Activated CD4-positive, alpha-beta T cell treated with anti-CD3 and anti-CD28 coated beads, Interleukin-2, amount 50 U/mL, for 4 hours (primary cell): ENCODE measurements around the gene UBE2K.
A peak's percentile ranks its signal among the peaks of the same experiment; 100 is the strongest.
"Not testable (repeated sequence)": the region's sequence is repeated elsewhere in the genome, so short reads cannot be mapped to it uniquely, and the experiment has no call there.

ENCODE experiments used
- DNase-seq, 2 experiments: peaks; one replicate each; pipeline ENCODE4 v3.0.0-alpha.2; 2020

The UBE2K gene

DNA sequence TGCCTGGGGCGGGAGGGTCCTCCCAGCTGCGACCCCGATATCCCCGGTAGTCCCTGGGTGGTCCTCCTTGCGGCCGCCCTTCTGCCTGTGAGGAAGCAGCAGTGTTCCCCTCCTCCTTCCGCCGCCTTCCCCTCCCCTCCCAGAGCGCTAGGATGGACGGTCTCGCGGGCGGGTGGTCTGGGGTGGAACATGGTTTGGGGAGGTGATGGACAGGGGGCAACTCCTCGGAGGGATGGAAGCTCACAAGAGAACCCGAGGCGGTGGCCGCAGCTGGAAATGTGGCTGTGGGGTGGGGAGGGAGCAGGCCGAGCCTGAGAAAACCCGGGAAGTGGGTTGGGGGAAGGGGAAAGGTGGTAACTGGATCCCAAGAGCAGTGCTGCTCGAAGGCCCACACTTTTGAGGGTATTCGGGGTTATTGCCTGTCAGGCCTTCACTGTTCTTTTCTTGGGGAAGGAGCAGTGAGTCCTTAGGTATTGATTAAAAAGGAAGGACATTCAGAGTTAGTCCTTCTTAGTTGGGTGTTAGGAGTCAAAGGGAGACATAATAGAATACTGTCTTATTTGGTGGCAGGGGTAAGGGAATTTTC lies 581 bp downstream of the UBE2K start:
- DNase-seq, result peak in 1 of 2 experiments; percentile 18

DNA sequence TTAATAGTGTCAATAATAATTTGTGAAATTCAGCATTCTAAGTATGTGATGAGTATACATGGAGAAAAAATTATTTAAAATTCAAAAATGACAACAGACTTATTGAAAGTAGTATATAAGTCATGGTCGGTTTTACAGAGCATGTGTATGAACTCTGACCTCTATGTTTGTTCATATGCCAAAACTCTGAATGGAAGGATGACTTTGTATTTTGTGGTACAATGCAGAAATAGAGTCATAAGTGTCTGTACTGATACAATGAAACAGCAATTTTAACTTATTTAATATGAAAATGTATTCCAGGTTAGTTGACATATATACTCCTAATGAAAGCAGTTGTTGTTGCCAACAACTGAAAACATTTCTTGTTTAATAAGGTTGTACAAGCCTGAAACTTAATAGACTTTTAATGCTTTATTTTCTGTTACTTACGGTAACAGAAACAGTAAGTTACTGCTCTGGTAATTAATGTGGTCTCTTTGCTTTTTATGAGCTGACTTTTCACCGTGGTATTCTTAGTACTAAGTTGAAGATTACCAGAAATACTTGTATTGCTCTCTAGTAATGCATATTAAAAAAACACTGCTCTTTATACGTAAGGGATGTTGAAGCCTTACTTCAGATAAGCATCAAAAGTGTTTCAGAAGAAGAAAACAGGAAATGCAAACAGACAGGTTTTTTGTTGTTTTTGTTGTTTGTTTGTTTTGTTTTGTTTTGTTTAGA lies 1.9 kb downstream of the UBE2K start:
- DNase-seq, result no peak

DNA sequence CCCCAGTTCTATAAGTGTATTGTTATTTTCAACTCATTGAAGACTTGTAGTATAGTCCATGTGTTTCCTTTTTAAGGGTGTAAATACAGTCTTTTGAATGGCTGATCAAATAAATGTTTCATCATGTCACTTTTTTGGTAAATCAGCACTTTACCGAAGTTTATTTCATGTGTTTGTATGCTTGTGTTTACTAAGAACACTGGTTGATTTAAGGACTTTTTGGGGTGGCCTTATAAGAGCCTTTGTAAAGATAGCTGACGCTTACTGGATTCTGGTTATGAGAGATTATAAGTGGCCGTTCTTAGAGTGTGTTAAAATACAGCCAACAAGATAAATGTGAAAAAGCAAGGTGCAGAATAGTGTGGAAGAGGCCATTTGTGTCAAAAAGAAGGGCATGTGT lies 2.6 kb downstream of the UBE2K start:
- DNase-seq, result no peak

DNA sequence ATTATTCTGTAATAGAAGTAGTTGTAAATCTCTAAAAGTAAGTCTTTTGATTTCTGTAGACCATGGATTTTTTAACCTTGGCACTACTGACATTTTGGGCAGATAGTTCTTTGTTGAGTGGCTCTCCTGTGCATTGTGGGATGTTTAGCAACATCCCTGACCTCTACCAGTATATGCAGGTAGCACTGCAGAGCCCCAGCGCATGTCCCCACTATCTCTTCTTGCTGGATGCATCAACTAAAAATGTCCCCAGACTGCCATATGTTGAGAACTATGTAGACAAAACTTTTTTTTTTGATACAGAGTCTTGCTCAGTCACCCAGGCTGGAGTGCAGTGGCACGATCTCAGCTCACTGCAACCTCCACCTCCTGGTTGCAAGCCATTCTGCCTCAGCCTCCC lies 4.8 kb downstream of the UBE2K start:
- DNase-seq, result no peak

DNA sequence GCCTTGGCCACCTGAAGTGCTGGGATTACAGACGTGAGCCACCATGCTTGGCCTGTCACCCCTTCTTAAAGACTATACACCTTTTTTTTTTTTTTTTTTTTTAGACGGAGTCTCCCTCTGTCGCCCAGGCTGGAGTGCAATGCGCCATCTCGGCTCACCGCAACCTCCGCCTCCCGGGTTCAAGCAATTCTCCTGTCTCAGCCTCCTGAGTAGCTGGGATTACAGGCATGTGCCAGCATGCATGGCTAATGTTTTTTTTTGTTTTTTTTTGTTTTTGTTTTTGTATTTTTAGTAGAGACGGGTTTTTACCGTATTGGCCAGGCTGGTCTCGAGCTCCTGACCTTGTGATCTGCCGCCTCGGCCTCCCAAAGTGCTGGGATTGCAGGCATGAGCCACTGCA lies 6.9 kb downstream of the UBE2K start:
- DNase-seq, result not testable (repeated sequence)

DNA sequence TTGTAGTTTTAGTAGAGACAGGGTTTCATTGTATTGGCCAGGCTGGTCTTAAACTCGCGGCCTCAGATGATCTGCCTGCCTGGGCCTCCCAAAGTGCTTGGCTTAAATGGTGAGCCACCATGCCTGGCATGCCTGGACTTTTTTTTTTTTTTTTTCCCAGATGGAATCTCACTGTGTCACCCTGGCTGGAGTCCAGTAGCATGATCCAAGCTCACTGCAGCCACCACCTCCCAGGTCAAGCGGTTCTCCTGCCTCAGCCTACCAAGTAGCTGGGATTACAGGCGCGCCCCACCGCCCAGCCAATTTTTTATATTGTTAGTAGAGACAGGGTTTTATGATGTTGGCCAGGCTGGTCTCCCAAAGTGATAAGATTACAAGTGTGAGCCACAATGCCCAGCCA lies 8.4 kb downstream of the UBE2K start:
- no peak for DNase-seq

DNA sequence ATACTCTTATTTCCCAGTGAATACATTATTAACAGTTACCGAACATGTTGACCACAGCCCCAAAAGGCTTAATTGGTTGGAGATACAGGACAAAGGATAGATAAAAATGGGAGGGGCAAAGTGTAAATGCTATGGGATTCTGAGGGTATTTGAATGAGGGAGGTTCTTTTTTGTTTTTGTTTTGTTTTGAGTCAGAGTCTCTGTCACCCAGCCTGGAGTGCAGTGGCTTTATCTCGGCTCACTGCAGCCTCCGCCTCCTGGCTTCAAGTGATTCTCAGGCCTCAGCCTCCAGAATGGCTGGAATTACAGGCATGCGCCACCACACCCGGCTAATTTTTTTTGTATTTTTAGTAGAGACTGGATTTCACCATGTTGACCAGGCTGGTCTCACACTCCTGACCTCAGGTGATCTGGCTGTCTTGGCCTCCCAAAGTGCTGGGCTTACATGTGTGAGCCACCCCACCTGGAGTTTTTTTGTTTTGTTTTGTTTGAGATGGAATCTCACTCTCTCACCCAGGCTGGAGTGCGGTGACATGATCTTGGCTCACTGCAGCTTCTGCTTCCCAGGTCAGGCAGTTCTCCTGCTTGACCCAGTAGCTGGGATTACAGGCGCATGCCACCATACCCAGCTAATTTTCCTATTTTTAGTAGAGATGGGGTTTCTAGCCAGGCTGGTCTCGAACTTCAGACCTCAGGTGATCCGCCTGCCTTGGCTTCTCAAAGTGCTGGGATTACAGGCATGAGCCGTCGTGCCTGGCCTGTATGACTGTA lies 9.0 kb downstream of the UBE2K start:
- no peak for DNase-seq

DNA sequence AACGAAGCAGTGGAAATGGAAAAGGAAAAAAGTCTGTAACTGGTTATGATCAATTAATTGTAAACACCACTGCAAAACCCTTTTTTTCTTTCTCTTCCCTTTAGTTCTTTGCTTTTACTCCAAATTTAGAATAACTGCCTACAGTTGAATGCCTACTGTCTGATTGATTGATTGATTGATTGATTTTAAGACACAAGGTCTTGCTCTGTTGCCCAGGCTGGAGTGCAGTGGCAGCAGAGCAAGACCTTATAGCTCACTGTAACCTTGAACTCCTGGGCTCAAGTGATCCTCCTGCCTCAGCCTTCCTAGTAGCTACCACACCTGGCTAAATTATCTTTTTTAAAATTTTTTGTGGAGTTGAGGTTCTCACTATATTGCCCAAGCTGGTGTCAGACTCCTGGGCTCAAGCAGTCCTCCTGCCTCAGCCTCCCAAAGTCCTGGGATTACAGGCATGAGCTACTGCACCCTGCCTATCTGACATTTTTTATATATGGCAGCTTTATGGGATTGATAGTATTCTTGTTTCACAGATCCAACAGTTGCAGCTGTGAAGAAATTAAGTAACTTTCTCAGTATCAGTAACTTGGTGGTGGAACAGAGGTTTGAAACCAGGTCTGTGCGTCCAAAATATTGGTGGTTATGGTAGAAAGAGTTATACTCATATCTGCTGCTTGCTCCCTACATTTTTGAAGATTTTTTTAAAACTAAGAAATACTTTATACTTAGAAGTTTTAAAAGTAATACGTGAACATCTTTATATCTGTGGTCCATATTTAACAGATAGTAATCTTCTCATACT lies 12.4 kb downstream of the UBE2K start:
- DNase-seq, result no peak

DNA sequence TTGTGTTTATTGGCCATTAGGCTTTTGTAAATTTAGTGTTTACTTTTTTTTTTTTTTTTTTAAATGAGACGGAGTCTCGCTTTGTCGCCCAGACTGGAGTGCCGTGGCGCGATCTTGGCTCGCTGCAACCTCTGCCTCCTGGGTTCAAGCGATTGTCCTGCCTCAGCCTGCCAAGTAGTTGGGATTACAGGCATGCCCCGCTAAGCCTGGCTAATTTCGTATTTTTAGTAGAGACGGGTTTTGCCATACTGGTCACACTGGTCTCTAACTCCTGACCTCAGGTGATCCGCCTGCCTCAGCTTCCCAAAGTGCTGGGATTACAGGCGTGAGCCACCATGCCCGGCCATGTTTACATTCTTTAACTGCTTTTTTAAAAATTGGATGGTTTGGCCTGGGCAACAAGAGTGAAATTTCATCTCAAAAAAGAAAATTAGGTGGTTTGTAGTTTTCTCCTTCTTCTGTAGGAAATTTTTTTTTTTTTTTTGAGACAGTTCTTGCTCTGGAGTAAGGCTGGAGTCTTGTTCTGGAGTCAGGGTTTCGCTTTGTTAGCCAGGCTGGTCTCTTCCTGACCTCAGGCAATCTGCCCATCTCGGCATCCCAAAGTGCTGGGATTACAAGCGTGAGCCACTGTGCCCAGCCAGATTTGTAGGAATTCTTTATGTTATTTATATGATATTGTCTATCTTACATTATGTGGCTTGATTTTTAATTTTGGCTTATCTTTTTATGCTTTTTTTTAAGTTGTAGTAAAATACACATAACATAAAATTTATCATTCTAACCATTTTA lies 15.1 kb downstream of the UBE2K start:
- DNase-seq, result no peak

DNA sequence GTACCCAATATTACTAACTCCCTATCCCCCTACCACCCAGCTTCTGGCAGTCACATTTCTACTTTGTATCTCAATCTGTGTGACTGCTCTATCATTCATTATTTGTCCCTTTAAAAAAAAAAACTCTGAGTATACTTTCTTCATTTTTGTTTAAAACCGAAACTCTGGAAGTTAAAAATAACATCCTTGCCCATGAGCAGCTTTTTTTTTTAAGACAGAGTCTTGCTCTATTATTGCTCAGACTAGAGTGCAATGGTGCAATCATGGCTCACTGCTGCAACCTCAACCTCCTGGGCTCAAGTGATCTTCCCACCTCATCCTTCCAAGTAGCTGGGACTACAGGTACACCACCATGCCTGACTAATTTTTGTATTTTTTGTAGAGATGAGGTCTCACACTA lies 15.8 kb downstream of the UBE2K start:
- no peak for DNase-seq

DNA sequence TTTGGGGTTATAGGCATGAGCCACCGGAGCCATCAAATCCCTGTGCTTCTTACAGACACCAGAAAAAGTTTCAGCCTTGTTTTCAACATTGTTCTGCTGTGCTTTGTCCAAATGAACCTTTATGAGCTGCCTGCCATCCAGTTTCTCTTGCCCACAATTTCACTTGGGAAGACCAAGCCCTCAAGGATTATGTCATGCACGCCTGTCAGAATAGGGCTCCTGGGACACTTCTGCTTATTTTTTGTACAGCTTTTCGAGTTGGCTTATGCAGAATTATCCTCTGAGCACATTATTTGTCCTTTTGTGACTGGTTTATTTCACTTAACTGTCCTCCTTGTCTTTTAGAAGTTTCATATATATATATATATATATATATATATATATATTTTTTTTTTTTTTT lies 16.2 kb downstream of the UBE2K start:
- no peak for DNase-seq

DNA sequence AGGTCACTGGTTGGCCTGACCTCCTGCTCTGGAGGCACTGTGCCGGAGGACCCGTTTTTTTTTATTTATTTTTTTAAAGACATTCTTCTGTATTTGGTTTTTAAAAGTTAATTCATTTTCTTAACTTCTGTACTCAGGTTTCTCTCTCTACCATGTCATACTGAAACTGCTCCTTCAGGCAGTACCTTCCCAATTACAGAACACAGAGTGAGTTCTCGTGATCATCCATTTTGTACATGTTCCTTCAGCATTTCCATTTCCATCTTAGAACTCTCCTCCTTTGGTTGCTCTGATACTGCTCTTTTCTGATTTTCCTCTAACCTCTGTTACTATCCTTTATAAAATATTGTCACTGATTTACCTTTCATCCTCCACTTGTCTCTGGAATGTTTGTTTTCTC lies 17.9 kb downstream of the UBE2K start:
- DNase-seq, result no peak

DNA sequence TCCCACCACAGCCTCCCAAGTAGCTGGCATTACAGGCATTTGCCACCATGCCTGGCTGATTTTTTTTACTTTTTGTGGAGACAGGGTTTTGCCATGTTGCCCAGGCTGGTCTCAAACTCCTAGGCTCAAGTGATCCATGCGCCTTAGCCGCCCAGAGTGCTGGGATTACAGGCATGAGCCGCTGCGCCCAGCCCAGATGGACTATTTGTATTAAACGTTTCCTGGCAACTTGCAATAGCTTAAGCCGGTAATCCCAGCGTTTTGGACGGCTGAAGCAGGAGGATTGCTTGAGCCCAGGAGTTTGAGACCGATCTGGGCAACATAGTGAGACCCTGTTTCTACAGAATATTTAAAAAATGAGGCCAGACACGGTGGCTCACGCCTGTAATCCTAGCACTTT lies 18.4 kb downstream of the UBE2K start:
- no peak for DNase-seq

DNA sequence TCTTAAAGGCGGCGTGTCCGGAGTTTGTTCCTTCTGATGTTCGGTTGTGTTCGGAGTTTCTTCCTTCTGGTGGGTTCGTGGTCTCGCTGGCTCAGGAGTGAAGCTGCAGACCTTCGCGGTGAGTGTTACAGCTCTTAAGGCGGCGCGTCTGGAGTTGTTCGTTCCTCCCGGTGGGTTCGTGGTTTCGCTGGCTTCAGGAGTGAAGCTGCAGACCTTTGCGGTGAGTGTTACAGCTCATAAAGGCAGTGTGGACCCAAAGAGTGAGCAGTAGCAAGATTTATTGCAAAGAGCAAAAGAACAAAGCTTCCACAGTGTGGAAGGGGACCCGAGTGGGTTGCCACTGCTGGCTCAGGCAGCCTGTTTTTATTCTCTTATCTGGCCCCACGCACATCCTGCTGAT lies 19.8 kb downstream of the UBE2K start:
- DNase-seq, result not testable (repeated sequence)

DNA sequence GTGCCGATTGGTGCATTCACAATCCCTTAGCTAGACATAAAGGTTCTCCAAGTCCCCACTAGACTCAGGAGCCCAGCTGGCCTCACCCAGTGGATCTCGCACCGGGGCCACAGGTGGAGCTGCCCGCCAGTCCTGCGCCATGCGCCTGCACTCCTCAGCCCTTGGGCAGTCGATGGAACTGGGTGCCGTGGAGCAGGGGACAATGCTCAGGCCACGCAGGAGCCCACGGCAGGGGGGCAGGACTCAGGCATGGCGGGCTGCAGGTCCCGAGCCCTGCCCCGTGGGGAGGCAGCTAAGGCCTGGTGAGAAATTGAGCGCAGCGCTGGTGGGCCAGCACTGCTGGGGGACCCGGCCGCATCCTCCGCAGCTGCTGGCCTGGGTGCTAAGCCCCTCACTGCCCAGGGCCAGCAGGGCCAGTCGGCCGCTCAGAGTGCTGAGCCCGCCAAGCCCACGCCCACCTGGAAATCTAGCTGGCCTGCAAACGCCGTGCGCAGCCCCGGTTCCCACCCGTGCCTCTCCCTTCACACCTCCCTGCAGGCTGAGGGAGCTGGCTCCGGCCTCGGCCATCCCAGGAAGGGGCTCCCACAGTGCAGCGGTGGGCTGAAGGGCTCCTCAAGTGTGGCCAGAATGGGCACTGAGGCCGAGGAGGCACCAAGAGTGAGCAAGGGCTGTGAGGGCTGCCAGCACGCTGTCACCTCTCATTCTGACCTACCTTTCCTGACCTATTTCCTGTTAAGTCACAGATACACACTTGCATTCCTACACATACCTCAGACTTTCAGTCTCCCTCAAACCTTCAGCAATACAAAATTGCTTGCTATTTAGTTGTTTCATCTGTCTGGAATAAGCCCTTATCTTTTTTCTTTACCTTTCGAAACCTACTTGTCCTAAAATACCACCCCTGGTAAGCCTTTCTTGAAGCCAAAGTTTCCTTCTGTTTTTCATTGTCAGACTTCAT lies 20.7 kb downstream of the UBE2K start:
- no peak for DNase-seq

DNA sequence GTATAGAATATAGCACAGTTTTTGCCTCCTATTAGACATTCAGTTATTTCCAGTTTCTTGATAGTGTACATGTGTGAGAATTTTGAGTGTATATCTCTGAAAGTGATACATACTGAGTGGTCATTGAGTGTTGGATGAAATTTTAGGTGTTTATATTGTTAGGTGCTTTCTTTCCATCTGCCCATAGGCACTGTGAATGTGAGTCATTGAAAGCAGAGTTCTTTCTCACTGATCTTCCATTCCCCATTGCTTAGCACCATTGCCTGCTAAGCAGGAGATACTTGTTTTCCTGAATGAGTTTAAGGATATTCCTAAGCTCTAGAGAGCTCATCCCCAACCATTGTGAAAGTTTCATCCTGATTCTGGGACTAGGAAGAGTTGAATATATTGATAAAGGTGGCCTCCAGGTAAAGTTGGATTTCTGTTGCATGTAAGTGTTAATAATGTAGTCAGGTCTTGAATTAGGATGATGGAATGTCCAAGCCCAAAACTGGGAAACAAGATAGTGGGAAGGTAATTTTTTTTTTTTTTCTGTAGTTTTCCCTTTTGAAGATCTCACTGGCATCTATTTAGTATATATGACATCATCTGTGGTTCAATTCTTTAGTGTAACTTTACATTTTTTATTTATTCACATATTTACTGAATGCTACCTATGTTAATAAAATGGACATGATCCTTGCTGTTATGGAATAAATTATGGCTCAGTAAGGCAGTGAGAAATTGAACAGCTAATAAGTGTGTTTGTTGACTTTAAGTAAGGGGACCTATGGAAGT lies 22.1 kb downstream of the UBE2K start:
- DNase-seq, result no peak

DNA sequence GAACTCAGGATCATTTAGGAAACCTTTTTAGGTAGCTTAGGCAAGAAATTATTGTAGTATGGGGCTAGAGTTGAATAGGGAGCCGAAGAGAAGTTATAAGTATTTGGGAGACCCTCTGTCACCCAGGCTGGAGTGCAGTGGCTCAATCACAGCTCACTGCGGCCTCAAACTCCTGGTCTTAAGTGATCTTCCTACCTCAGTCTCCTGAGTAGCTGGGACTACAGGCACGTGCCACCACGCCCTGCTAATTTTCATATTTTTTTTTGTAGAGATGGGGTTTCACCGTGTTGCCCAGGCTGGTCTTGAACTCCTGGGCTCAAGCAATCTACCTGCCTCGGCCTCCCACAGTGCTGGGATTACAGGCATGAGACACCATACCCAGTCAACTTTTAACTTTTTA lies 23.3 kb downstream of the UBE2K start:
- DNase-seq, result not testable (repeated sequence)

DNA sequence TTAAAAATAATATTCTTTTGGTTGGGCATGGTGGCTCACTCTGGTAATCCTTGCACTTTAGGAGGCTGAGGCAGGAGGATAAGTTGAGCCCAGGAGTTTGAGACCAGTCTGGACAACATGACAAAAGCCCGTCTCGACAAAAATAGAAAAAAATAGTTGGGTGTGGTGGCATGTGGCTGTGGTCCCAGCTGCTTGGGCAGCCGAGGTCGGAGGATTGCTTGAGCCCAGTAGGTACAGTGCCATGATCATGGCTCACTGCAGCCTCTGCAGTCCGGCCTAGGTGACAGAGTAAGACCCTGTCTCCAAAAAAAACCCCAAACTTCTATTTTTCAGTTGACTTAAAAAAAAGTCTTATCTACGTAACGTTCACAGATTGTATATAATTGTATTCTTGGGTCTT lies 23.9 kb downstream of the UBE2K start:
- no peak for DNase-seq

DNA sequence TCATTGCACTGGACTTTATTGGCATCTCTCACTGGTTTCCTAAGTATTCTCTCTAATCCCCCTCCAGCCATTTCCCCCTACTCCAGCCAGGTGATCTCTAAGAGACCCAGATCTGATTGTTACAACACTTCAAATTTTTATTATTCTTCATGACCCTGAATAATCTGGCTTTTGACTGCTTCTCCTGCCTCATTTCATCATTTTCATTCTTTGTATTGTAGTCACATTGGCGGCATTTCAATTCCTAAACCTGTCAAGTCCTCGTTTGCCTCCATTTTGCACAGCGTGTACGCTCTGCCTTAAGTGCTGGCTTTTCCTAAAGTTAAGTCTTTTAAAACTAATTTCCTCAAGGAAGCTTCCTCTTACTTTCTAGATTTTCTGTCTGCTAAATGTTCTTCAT lies 31.6 kb downstream of the UBE2K start:
- DNase-seq, result no peak

DNA sequence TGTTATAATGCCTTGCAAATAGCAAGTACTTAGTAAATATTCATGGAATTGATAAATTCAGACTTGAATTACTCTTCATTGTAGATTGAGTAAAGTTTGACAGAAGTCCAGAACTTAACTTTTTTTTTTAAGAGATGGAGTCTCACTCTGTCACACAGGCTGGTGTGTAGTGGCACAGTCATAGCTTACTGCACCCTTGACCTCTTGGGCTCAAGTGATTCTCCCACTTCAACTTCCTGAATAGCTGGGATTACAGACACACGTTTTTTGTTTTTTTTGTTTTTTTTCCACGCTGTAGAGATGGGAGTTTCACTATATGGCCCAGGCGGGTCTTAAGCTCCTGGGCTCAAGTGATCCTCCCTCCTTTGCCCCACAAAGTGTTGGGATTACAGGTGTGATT lies 32.1 kb downstream of the UBE2K start:
- no peak for DNase-seq

DNA sequence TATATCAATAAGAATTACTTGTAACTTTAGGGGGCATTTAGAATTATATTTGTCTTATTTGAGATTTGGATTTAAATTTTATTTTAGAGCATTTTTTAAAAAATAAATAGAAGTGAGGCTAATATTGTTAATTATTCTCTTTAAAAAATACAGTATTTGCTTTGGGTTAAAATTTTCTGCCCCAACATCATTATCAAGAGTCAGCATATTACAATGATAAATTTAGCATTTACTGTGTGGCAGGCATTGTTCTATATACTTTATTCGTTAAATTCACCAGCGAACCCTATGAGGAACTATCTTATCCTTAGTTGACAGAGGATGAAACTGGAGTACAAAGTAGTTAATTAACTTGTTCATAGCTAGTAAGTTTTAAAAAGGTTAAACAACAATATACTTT lies 34.0 kb downstream of the UBE2K start:
- no peak for DNase-seq
